ENCODE data around the gene NUDC. TPM values are rescaled to one million over a fixed set of nuclear protein-coding genes. Genes with fewer than 3 reads are reported as not detected.
"Not testable (repeated sequence)": the region's sequence is repeated elsewhere in the genome, so short reads cannot be mapped to it uniquely, and the experiment has no call there.

The NUDC gene
- total RNA-seq, 1 donor, result 26.7 TPM

GRCh38 chr1:26941311-26941710, 19.8 kb downstream of the NUDC start:
- no peak overlapping the region for H3K4me3 ChIP-seq (ENCODE audit: low read depth, low read length)
- TF ChIP-seq CTCF (IDR thresholded peaks at IDR 0.05; ENCODE audit: insufficient read depth, low read length), result no peak
- no peak for DNase-seq (ENCODE audit: low read depth)

- DNase-seq (ENCODE audit: low read depth), result no peak
- H3K4me3 ChIP-seq (ENCODE audit: low read depth, low read length), result no peak overlapping the region
- no peak for TF ChIP-seq CTCF (IDR thresholded peaks at IDR 0.05; ENCODE audit: insufficient read depth, low read length)
These were observed 21.1 kb downstream of the NUDC start for GRCh38 chr1:26942656-26943055.

GRCh38 chr1:26945138-26945537, 23.6 kb downstream of the NUDC start:
- no peak for TF ChIP-seq CTCF (IDR thresholded peaks at IDR 0.05; ENCODE audit: insufficient read depth, low read length)
- DNase-seq (ENCODE audit: low read depth), result no peak
- no peak overlapping the region for H3K4me3 ChIP-seq (ENCODE audit: low read depth, low read length)

GRCh38 chr1:26945728-26946127, 24.2 kb downstream of the NUDC start:
- H3K4me3 ChIP-seq (ENCODE audit: low read depth, low read length), result no peak overlapping the region
- DNase-seq (ENCODE audit: low read depth), result no peak
- TF ChIP-seq CTCF (IDR thresholded peaks at IDR 0.05; ENCODE audit: insufficient read depth, low read length), result no peak

GRCh38 chr1:26946270-26946669, 24.7 kb downstream of the NUDC start:
- no peak overlapping the region for H3K4me3 ChIP-seq (ENCODE audit: low read depth, low read length)
- TF ChIP-seq CTCF (IDR thresholded peaks at IDR 0.05; ENCODE audit: insufficient read depth, low read length), result no peak
- no peak for DNase-seq (ENCODE audit: low read depth)

GRCh38 chr1:26948725-26949057, 27.1 kb downstream of the NUDC start:
- H3K4me3 ChIP-seq (ENCODE audit: low read depth, low read length); DNase-seq (ENCODE audit: low read depth): not testable (repeated sequence)

- peak; percentile 38 for DNase-seq (ENCODE audit: low read depth)
- TF ChIP-seq CTCF (IDR thresholded peaks at IDR 0.05; ENCODE audit: insufficient read depth, low read length), result no peak
- no peak overlapping the region for H3K4me3 ChIP-seq (ENCODE audit: low read depth, low read length)
These were observed 27.9 kb downstream of the NUDC start for GRCh38 chr1:26949266-26949925.
